HL-60/S4 treated with phorbol 12-myristate 13-acetate at 8.2 ng/mL for 4 days and 3 days (cell line): ENCODE measurements around the gene PDE6B.
"Not testable (repeated sequence)": the region's sequence is repeated elsewhere in the genome, so short reads cannot be mapped to it uniquely, and the experiment has no call there.

Source experiments
- in situ Hi-C: fragments of 300-500 bp; cut with MboI; formaldehyde crosslinking; loops from 2 replicates; pipeline ENCODE4 v1.15.0; 2022; ENCODE audit warnings: low sequenced_read_pairs

Gene PDE6B

DNA sequence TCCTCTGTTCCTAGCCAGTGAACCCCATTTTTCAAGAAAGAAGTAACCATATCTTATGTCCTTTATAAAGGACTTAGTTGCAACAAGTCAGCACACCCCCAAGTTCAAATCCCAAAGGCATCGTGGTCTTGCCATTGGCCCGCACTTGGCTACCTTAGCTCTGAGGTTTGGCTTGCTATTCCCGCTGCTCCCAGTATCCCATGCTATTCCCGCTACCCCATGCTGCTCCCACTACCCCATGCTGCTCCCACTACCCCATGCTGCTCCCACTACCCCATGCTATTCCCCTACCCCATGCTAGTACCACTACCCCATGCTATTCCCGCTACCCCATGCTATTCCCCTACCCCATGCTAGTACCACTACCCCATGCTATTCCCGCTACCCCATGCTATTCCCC lies 42.8 kb downstream of the PDE6B start:
- in situ Hi-C loops = not testable (repeated sequence)

- in situ Hi-C loops = not testable (repeated sequence)
Observed at GRCh38 chr4:669806-670559, 44.6 kb downstream of the PDE6B start.

DNA sequence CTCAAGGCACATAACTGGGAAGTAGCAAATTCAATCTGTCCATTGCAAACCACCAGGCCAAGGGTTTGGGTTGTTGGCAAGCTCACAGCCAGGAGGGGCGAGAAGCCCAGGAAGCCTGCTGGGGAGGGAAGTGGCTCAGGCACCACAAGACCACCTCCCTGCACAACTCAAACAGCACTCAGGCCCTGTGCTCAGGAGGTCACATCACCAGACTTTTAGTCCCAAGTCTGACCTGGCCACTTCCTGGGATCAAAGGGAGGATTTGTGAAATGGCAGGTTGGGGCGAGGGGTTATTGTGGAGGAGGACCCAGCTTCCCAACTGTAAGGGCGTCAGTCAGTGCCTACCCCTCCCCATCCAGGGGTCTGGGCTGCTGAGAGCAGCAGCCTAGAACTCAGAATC lies 46.4 kb downstream of the PDE6B start:
- in situ Hi-C loops = no loop called here

DNA sequence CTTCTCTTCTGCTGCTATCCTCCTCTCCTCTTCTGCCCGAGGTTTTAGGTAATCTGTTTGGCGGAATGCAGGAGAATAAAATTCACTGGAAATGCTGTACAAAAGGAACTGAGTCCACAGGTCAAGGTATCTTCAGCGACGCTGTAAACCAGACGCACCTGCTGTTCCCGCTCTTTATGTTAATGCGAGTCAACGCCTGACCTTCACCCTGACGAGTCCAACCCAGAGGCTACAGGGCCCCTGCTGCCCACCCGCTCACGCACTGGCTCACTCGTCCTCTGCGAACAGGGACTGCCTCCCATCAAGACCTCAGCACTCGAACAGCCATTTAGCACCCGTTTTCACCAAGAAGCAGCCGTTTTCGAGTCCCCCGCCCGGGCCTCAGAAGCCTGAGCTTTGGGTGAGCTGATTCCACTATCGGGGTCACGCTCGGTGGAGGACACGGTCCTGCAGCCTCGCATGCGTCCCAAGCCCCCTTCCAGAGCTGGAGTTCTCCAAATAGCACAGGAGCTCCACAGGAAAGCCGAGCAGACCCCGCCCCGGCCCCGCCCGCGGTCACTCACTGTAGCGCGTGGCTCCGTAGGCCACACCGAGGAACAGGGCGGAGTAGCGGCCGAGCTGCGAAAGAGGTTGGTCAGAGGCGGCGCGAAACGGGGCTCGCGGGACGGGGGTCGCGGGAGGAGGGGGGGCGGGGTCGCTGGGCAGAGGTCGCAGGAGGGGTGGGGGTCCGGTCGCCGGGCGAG lies 48.1 kb downstream of the PDE6B start:
- in situ Hi-C loops = no loop called here

DNA sequence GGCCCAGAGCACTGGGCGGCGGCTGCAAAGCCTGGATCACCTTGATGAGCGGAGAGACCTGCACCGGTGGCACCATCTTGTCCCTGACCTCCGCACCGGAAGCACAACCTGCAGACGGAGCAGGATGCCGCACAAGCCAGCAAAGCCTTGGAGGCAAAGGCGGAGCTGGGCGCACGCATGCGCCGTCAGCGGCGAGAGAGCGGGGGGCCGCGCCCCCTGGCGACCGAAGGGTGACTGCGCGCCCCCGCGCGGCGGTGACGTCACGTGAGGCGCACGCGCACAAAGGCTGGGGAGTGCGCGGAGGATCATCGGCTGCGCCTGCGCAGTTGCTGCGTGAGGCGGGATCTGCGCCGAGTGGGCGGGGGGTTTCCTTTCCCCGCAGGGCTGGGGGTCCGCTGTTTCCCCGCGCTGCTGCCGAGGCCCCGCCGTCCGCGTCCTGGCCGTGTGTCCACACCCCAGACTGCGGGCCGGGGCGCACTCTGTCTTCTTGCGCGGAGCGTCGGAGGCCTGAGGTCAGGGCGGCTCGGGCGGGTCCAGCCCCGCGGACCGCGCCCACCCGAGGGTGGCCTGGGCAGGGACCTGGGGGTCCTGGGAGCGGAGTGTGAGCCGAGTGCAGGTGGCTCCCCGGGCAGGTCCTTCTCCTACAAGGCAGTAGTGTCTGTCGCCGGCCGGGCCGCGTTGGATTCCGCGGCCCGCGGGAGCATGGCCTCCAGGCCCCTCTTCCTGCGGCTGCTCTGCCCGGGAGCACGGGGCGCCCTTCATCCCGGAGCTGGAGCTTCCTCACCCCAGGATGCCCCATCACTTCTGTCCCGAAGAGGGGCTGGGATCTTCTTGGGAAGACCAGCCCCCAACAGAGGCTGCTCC lies 49.0 kb downstream of the PDE6B start, which contains the start of the genes ATP5ME and MYL5:
TSS of gene ATP5ME (minus strand) at position 105 of the 864 bp plus-strand sequence. CDS start at position 76, 29 bp downstream.
TSS of gene MYL5 (plus strand) at position 371 of the 864 bp plus-strand sequence. CDS start 3,485 bp downstream, outside the sequence.
- in situ Hi-C loops = no loop called here

DNA sequence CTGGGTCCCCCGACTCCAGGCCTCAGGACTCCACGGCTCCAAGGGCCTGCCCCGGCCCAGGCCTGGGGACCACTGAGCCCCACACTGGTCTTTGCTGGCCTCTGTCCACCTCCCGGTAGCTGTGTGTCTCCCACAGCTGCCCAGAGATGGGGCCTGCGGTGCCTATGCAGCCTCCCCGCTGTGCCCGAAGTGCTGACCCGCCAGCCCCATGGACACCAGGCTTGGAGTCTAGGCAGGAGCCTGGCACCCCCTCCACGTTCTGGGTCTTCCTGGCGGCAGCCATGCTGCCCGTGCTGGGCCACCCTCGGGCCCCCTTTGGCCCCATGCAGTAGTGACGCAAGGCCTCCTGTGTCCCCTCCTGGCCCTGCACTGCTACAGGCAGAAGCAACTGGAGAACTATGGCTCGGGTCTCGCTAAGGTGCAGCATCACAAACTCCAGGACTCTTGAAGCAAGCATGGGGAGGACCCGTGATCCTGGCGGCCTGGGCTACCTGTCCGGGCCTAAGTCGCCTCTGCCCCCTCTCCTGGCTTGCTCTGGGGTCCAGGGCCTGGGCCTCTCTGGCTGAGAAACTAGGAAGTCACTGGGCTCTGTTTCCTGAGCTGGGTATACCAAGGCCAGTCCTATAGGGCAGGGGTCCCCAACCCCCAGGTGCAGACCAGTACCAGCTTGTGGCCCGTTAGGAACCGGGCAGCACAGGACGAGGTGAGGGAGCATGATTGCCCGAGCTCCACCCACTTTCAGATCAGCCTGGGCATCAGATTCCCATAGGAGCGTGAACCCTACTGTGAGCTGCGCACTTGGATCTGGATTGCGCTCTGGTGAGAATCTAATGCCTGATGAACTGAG lies 49.9 kb downstream of the PDE6B start:
- in situ Hi-C loops = no loop called here

DNA sequence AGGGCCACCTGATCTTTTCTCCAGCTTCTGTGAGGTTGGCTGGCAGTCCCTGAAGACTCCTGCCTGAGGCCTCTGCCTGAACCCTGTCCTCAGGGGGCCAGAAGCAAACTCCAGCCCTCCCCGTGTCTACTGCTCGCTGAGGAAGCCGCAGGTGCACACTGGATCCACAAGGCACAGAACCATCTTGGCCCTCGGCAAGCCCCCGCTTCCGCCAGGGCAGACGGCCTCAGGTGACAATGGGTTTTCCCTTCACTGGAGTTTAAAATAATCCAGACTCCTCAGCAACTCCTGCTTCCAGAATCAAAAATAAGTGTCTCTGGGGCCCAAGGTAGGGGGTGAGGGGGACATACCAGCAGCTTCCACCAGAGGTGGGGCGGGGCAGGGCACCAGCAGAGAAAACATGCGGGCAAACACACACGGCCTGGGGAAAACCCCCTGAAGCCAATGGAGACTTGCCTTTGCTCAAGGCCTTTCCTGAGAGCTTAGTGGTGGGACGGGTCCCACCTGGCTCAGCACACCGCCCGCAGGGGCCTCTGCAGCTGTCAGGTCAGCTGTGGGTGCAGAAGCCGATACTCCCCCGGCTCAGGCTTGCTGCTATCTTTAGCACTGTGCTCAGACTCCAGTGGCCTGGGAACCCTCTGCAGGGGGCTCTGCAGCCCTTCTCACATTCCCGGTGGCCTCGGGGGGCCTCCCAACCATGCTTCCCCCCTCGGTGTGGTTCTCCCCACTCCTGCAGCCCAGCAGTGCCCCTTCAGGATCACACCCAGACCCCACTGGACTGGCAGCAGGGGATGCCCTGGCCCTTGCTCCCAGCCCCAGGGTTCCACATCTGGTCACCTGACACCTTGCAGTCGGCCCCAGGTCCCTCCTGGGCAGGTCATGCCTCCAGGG lies 50.9 kb downstream of the PDE6B start:
- in situ Hi-C loops = no loop called here

DNA sequence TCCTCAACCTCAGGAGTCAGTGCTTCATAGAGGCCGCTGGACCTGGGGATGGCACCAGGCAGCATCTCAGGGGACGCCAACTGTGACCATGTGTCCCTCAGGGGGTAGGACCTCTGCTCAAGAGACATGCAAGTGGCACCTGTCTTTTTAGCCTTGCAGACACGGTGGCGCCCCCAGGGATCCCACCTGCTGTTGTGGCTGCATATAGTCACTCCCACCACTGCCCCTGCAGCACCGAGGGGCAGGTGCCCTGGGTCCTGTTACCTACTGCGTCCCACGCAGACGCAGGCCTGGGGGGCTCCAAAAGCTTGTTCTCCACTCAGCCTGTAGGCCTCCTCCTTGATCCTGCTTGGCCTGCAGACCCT lies 51.5 kb downstream of the PDE6B start:
- in situ Hi-C loops = no loop called here

- in situ Hi-C loops = no loop called here
Observed at GRCh38 chr4:677431-678293, 52.3 kb downstream of the PDE6B start.

DNA sequence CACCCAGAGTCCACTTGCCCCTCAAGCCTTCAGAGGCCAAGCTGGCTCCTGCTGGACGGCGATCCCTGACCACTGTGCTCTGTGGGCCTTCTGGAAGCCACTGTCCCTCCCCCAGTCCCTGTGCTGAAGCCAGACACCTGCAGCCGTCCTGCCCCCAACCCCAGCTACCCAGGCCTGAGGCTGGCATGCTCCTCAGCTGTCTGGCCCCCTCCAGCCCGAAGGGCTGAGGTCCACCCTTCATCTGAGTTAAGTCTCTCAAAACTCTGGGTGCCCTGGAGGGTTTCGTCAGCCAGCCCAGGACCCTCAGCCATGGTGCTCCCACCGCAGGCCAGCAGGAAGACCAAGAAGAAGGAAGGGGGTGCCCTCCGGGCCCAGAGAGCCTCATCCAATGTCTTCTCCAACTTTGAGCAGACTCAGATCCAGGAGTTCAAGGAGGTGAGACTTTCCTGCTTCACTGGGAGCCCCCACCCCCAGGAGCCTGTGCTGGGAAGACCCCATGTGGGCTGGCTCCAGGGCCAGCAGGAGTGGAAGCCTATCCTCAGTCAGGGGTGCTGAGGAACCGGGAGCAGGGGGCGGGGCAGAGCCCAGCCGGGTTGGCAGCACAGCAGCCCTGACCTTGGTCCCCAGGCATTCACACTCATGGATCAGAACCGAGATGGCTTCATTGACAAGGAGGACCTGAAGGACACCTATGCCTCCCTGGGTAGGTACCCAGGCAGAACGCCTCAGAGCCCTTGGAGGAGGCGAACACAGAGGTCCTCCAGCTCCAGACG lies 53.1 kb downstream of the PDE6B start:
- in situ Hi-C loops = no loop called here

GRCh38 chr4:679104-679481 lies 53.7 kb downstream of the PDE6B start:
- in situ Hi-C loops = no loop called here

DNA sequence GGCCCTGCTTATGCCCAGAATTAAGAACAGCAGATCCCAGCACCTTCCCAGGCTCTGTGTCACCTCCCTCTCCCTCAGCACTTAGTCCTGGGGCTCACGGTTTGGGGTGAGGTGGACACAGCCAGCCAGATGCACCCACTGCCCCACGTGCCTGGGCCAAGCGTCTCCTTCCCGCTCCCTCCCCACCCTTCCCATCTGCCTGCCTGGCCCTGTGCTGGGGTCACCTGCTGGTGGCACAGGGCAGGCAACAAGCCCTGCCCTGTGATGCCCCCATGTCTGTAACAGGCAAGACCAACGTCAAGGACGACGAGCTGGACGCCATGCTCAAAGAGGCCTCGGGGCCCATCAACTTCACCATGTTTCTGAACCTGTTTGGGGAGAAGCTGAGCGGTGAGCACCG lies 54.3 kb downstream of the PDE6B start:
- in situ Hi-C loops = no loop called here

- in situ Hi-C loops = no loop called here
Observed at GRCh38 chr4:680091-680490, 54.7 kb downstream of the PDE6B start.

DNA sequence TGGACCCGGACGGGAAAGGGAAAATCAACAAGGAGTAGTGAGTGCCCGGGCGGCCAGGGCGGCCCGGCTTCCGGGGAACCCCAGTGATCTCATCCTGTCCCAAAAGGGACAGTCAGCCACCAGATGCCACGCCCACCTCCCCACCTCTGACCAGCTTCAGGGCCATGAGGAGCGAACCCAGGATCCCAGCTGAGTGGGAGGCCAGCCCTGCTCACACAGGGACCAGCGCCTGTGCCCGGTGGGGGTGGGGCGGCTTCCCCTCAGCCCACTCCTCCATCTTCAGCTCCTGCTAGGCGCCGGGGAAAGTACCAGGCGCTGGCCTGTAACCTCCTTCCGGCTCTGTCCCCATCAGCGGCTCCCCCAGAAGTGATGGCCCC lies 55.2 kb downstream of the PDE6B start:
- in situ Hi-C loops = no loop called here

DNA sequence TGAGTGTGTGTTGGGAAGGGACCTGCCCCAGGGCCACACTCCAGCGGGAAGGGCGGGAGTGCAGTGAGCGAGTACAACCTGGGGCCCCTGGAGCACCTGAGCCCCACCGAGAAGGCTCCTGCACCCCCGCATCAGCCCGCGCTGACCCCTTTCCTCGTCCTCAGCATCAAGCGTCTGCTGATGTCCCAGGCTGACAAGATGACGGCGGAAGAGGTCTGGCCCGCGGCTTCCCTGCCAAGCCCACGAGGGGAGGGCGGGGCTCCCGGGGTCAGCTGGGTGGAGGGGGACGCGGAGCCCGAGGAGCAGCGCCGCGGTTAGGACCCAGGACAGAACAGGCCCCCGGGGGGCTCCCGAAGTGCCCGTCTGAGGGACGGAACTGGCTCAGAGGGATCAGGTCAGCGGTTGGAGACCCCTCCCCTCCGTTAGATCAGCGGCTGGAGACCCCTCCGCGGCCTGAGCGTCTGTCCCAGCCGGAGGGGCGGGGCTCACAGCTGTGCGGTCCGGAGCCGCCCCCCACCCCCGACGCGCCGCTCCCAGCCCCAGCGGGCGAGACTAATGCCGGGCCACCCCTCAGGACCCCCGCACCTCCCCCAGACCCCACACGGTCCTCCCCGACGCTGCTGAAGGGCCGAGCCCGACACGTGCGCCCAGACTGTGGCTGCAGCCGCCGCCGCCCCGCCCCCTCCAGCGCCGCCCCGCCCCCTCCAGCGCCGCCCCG lies 55.7 kb downstream of the PDE6B start:
- in situ Hi-C loops = no loop called here

DNA sequence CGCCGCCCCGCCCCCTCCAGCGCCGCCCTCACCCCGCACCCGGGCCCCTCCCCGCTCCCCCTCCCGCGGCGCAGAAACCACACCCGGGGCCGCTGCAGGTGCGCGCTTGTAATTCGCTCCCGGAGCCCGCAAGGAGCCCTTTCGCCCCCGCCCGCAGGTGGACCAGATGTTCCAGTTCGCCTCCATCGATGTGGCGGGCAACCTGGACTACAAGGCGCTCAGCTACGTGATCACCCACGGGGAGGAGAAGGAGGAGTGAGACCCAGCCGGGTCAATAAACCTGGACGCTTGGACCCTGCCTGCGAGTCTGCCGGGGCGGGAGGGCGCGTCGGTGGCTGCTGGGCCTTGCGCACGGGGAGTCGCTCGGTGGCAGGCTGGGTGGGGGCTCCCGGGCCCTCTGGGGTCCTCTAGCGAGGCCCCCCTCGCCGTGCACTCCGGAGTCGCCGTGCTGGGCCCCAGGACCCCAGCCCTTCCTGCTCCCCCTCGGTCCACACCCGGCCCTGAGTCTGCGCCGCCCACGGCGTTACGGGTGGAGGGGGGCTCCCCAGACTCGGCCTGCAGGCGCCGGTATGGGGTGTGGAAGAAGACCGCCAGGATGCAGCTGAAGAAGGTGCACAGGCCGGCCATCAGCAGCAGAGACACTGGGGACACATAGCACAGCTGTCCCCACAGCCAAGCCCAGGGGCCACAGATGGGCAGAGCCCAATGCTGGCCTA lies 56.5 kb downstream of the PDE6B start:
- in situ Hi-C loops = no loop called here
